Activated CD8-positive, alpha-beta T cell treated with anti-CD3 and anti-CD28 coated beads for 36 hours (primary cell): ENCODE results near the gene ROS1. TPM values are rescaled to one million over a fixed set of nuclear protein-coding genes. Genes with fewer than 3 reads are reported as not detected.

Experiments
- ATAC-seq: fragments of 200-7000 bp; cut with Tn5 transposase; one replicate; pipeline ENCODE4 v1.10.0; 2021; ENCODE audit warnings: mild to moderate bottlenecking, moderate library complexity
- CTCF ChIA-PET: fragments of 350-600 bp; sonication (Branson Sonifier 250); formaldehyde crosslinking; loops from one replicate; lab custom pipeline; 2021; ENCODE audit warnings: antibody characterized with exemption; lab: Charles Lee
- POLR2A ChIA-PET: fragments of 350-600 bp; sonication (Branson Sonifier 250); formaldehyde crosslinking; loops from one replicate; lab custom pipeline; 2021; ENCODE audit warnings: antibody characterized with exemption; lab: Charles Lee
- DNase-seq: peaks from one replicate; pipeline ENCODE4 v3.0.0-alpha.2; 2020
- H3K27ac Mint-ChIP-seq: one replicate; pipeline ENCODE4 v1.8.0; 2021; ENCODE audit warnings: mild to moderate bottlenecking, mixed read lengths
- H3K27me3 Mint-ChIP-seq: one replicate; pipeline ENCODE4 v1.8.0; 2021; ENCODE audit warnings: mixed read lengths
- H3K36me3 Mint-ChIP-seq: one replicate; pipeline ENCODE4 v1.8.0; 2021; ENCODE audit warnings: low read depth, mixed read lengths
- H3K4me1 Mint-ChIP-seq: one replicate; pipeline ENCODE4 v1.8.0; 2021; ENCODE audit warnings: low read depth, mixed read lengths
- H3K4me3 Mint-ChIP-seq: one replicate; pipeline ENCODE4 v1.8.0; 2021; ENCODE audit warnings: mild to moderate bottlenecking, moderate library complexity, mixed read lengths
- H3K9me3 Mint-ChIP-seq: one replicate; pipeline ENCODE4 v1.8.0; 2021; ENCODE audit warnings: mixed read lengths
- intact Hi-C: fragments of 100-400 bp; cut with micrococcal nuclease; formaldehyde crosslinking; loops from one replicate; pipeline ENCODE4 v1.10.0; 2022
- total RNA-seq, 2 experiments: library from RNA; stranded (reverse); gene quantifications; one replicate each; pipeline ENCODE4 v1.2.3, GENCODE V29; 2021
- TF ChIP-seq, protein P1 (sequence below): fragments of 200-600 bp; IDR thresholded peaks from one replicate; pipeline ENCODE4 v1.8.0; 2022; ENCODE audit warnings: antibody characterized with exemption, mild to moderate bottlenecking

Gene ROS1
- total RNA-seq, 2 experiments from 2014 or later: not detected

DNA sequence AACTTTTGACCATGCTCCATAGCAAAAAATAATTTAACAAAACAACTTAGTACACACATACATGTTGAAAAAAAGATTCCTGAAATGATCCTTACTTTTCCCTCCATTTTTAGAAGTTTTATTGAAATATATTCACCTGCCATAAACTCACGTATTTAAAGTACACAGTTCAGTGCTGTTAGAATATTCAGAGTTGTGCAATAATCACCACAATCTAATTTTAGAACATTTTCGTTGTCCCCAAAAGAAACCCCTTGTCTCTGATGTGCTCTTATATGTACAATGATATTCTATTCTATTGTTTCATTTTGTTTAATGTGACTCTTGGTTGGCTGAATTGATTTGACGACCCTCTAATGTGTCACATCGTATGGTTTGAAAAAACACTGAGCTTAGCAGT, 15.9 kb downstream of the ROS1 start:
- Mint-ChIP-seq H3K4me1 (no peaks in the 10 kb centered on the region), H3K36me3 (no peaks in the 10 kb centered on the region), H3K27ac (no peak overlapping the region), H3K9me3 (no peaks in the 10 kb centered on the region), H3K4me3 (no peak overlapping the region), H3K27me3 (peaks cover 12% of the 10 kb centered on the region)
- TF ChIP-seq, protein P1, sequence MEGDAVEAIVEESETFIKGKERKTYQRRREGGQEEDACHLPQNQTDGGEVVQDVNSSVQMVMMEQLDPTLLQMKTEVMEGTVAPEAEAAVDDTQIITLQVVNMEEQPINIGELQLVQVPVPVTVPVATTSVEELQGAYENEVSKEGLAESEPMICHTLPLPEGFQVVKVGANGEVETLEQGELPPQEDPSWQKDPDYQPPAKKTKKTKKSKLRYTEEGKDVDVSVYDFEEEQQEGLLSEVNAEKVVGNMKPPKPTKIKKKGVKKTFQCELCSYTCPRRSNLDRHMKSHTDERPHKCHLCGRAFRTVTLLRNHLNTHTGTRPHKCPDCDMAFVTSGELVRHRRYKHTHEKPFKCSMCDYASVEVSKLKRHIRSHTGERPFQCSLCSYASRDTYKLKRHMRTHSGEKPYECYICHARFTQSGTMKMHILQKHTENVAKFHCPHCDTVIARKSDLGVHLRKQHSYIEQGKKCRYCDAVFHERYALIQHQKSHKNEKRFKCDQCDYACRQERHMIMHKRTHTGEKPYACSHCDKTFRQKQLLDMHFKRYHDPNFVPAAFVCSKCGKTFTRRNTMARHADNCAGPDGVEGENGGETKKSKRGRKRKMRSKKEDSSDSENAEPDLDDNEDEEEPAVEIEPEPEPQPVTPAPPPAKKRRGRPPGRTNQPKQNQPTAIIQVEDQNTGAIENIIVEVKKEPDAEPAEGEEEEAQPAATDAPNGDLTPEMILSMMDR: no peak
- ATAC-seq (no peak), DNase-seq (no peak)
- intact Hi-C loops: no loop called here
- ChIA-PET POLR2A (no interaction called here), CTCF (interaction anchor here (0.5 to 0.9 kb wide), 2 partner anchors 16 to 147 kb away, joined by 3 read pairs; partner anchors contain the start of gene ROS1)

DNA sequence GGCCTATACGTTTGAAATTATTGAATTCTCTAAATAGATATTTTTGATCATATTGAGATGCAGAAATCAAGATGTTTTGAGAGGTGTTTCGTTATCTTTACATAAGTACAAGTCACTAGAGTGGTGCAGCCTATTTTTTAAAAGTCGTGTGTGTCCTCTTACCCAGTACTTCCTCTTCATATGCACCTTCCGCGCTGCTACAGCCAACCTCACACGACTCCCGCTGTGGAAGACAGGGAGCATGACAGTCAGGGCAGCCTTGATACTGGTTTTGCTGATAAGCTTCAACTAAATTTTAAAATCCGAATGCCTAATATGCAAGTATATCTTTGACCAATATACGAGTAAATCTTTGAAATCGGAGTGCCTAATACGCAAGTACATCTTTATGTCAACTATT, 16.3 kb downstream of the ROS1 start:
- Mint-ChIP-seq H3K27ac (no peak overlapping the region), H3K9me3 (no peaks in the 10 kb centered on the region), H3K36me3 (no peaks in the 10 kb centered on the region), H3K27me3 (peaks cover 12% of the 10 kb centered on the region), H3K4me3 (no peak overlapping the region), H3K4me1 (no peaks in the 10 kb centered on the region)
- no peak for ATAC-seq
- intact Hi-C loops: no loop called here
- ChIA-PET POLR2A (no interaction called here), CTCF (interaction anchor here (0.5 kb wide), 1 partner anchor 147 kb away, joined by 3 read pairs; no protein-coding TSS in a partner anchor)
- no peak for DNase-seq
- TF ChIP-seq, protein P1: no peak

DNA sequence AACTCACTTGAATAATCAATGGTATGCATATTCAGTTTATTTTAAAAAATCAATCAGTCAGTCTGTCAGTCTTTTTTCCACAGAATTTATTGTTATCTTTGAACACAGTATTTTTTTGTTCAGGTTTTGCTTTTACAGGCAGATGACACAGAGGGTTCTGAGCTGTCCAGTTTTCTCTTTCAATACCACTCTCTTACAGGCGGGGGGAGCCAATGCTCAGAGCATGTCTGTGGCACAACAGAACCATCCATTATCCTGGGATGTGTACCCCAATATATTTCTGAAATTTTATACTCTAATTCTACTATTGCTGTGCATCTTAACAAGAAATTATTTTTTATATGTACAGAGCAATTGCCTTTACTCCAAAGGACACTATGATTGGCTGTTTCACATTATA, 21.2 kb downstream of the ROS1 start:
- no peaks in the 10 kb centered on the region for H3K4me1 Mint-ChIP-seq
- no peaks in the 10 kb centered on the region for H3K36me3 Mint-ChIP-seq
- no peaks in the 10 kb centered on the region for H3K9me3 Mint-ChIP-seq
- no peak overlapping the region for H3K27ac Mint-ChIP-seq
- TF ChIP-seq, protein P1: no peak
- no peak overlapping the region for H3K4me3 Mint-ChIP-seq
- DNase-seq (no peak), ATAC-seq (no peak)
- H3K27me3 Mint-ChIP-seq: peaks cover 9% of the 10 kb centered on the region
- ChIA-PET CTCF (no interaction called here), POLR2A (no interaction called here)
- intact Hi-C loops: no loop called here

DNA sequence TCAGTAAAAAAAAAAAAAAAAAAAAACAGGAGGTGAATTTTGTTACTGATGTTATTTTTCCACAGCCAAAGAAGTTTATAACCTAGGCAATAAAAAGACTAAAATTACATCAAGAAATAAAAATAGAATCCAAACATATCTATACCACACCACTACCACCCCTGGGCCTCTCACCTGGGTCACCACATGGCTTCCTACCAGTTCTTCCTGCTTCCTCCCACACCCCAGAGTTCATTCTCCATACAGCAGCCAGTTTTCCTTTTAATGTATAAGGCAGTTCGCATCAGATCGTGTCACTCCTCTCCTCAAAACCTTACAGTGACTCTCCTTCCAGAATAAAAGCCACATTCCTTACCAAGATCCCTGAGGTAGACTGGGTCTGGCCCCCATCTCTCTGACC, 23.9 kb downstream of the ROS1 start:
- H3K4me1 Mint-ChIP-seq: no peaks in the 10 kb centered on the region
- H3K4me3 Mint-ChIP-seq: no peak overlapping the region
- peaks cover 5% of the 10 kb centered on the region for H3K27me3 Mint-ChIP-seq
- intact Hi-C loops: no loop called here
- no peaks in the 10 kb centered on the region for H3K9me3 Mint-ChIP-seq
- no peak for DNase-seq
- CTCF ChIA-PET: no interaction called here
- TF ChIP-seq, protein P1: no peak
- no peak overlapping the region for H3K27ac Mint-ChIP-seq
- ATAC-seq: no peak
- POLR2A ChIA-PET: no interaction called here
- no peaks in the 10 kb centered on the region for H3K36me3 Mint-ChIP-seq

DNA sequence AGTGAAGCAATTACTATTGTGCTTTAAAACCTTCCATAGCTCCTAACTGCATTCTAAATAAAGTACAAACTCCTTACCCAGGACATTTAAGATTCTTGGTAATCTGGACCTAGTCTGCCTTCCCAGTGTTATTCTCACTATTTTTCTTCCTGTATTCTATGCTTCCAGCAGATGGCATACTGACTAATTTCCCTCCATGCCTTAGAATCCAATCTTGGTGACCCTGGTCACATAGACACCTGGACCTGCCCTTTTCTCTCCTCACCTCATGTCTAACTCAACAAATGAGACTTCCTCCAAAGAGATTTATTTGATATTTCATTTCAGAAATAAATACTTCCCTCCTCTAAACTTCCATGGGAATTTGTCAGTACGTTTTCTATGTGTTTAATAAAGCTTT, 25.8 kb downstream of the ROS1 start:
- no peak for DNase-seq
- intact Hi-C loops: no loop called here
- Mint-ChIP-seq H3K4me3 (no peak overlapping the region), H3K9me3 (no peaks in the 10 kb centered on the region), H3K36me3 (no peaks in the 10 kb centered on the region), H3K4me1 (no peaks in the 10 kb centered on the region), H3K27me3 (peaks cover 2% of the 10 kb centered on the region), H3K27ac (no peak overlapping the region)
- ChIA-PET POLR2A (no interaction called here), CTCF (interaction anchor here (0.8 to 1.0 kb wide), 2 partner anchors 9 to 33 kb away, joined by 3 to 5 read pairs; no protein-coding TSS in a partner anchor)
- ATAC-seq: no peak
- TF ChIP-seq, protein P1: no peak
